Measurements from ENCODE around the gene ZBED5. TPM values are rescaled to one million over a fixed set of nuclear protein-coding genes. Genes with fewer than 3 reads are reported as not detected.

The ZBED5 gene
- polyA plus RNA-seq, 1 donor (not counting 4 experiments of a cell fraction or from before 2014, with no cell fraction given) = 75.1 TPM

DNA sequence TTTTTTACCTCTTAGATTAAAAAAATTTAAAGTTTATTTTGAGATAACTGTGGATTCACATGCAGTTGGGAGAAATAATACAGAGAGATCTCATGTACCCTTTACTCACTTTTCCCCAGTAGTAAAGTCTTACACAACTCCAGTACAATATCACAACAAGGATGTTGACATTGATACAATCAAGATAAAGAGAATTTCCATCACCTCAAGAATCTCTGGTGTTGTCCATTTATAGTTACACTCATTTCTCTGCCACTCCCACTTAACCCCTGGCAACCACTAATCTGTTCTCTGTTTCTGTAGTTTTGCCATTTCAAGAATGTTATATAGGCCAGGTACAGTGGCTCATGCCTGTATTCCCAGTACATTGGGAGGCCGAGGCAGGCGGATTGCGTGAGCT is 10.5 kb upstream of the ZBED5 start:
- no peaks in the 10 kb centered on the region for H3K36me3 ChIP-seq (ENCODE audit: control insufficient read depth in 2 of 2, extremely low read depth in 1 of 2, insufficient read depth in 2 of 2, low read length in 2 of 2)
- H4K20me1 ChIP-seq (ENCODE audit: control insufficient read depth, extremely low read depth, insufficient read depth, low read length) = no peaks in the 10 kb centered on the region
- H3K79me2 ChIP-seq (ENCODE audit: control insufficient read depth, insufficient read depth, low read length) = no peaks in the 10 kb centered on the region
- no peak overlapping the region for H3K4me2 ChIP-seq (ENCODE audit: control insufficient read depth, extremely low read depth, insufficient read depth, low read depth, low read length)
- FAIRE-seq (no peak), DNase-seq (ENCODE audit: low read depth, low spot score) (no peak)
- no peaks in the 10 kb centered on the region for H3K9me1 ChIP-seq (ENCODE audit: control insufficient read depth, extremely low read depth, insufficient read depth, low read length)
- no peaks in the 10 kb centered on the region for H3K9me3 ChIP-seq (ENCODE audit: control insufficient read depth, low read depth, low read length)
- H3K27ac ChIP-seq (ENCODE audit: control insufficient read depth, insufficient read depth, low read length) = no peak overlapping the region
- TF ChIP-seq, protein P1, sequence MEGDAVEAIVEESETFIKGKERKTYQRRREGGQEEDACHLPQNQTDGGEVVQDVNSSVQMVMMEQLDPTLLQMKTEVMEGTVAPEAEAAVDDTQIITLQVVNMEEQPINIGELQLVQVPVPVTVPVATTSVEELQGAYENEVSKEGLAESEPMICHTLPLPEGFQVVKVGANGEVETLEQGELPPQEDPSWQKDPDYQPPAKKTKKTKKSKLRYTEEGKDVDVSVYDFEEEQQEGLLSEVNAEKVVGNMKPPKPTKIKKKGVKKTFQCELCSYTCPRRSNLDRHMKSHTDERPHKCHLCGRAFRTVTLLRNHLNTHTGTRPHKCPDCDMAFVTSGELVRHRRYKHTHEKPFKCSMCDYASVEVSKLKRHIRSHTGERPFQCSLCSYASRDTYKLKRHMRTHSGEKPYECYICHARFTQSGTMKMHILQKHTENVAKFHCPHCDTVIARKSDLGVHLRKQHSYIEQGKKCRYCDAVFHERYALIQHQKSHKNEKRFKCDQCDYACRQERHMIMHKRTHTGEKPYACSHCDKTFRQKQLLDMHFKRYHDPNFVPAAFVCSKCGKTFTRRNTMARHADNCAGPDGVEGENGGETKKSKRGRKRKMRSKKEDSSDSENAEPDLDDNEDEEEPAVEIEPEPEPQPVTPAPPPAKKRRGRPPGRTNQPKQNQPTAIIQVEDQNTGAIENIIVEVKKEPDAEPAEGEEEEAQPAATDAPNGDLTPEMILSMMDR (optimal IDR thresholded peaks at IDR 0.05 in 1 of 3, IDR thresholded peaks at IDR 0.05 in 1 of 3, conservative IDR thresholded peaks at IDR 0.05 in 1 of 3; ENCODE audit: extremely low read depth in 1 of 3, insufficient read depth in 2 of 3, low read length in 3 of 3) = no peak
- no peak for TF ChIP-seq EZH2 (IDR thresholded peaks at IDR 0.05; ENCODE audit: low read length)
- no peak overlapping the region for H3K9ac ChIP-seq (ENCODE audit: control insufficient read depth, extremely low read depth, insufficient read depth, low read length)
- no peak overlapping the region for H2AFZ ChIP-seq (ENCODE audit: control insufficient read depth, low read length)
- peaks cover 13% of the 10 kb centered on the region for H3K4me1 ChIP-seq (ENCODE audit: control insufficient read depth, extremely low read depth, insufficient read depth, low read length)
- H3K27me3 ChIP-seq (ENCODE audit: control insufficient read depth, extremely low read depth, insufficient read depth, low read length) = no peaks in the 10 kb centered on the region
- no peak overlapping the region for H3K4me3 ChIP-seq (ENCODE audit: control insufficient read depth in 2 of 3, extremely low read depth in 1 of 3, insufficient read depth in 2 of 3, low read depth in 1 of 3, low read length in 3 of 3)
- dilution Hi-C loops (cut with MboI; ENCODE audit: extremely low pct_ligation_motif_present, low sequenced_read_pairs) = no loop called here

DNA sequence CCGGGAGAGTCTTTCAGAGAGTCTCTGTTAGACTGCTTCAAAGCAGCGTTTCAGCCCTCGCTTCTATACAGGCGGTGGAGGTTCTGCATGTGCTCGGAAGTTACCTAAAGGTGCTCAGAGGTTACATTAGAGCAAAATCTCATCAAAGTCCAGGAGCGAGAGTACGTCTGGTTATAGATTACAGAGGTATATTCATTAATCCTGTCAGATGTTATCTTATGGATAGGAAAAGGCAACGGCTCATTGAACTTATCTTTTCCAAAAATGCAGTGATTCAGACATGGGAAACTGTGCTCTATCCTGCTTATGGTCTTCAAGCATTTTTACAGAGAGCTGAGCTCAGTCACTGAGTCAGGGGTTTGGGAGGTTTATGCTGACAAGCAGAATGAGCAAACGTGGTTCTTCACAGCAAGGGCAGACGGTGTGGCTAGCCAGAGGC is 9.1 kb upstream of the ZBED5 start:
- FAIRE-seq = peak; percentile 64
- no peak overlapping the region for H3K9ac ChIP-seq (ENCODE audit: control insufficient read depth, extremely low read depth, insufficient read depth, low read length)
- no peak for DNase-seq (ENCODE audit: low read depth, low spot score)
- TF ChIP-seq EZH2 (IDR thresholded peaks at IDR 0.05; ENCODE audit: low read length) = no peak
- TF ChIP-seq, protein P1 (optimal IDR thresholded peaks at IDR 0.05 in 1 of 3, IDR thresholded peaks at IDR 0.05 in 1 of 3, conservative IDR thresholded peaks at IDR 0.05 in 1 of 3; ENCODE audit: extremely low read depth in 1 of 3, insufficient read depth in 2 of 3, low read length in 3 of 3) = no peak
- no peaks in the 10 kb centered on the region for H3K9me3 ChIP-seq (ENCODE audit: control insufficient read depth, low read depth, low read length)
- peak overlapping the region; percentile 58 for H2AFZ ChIP-seq (ENCODE audit: control insufficient read depth, low read length)
- H3K27ac ChIP-seq (ENCODE audit: control insufficient read depth, insufficient read depth, low read length) = peak overlapping the region; percentile 1
- H3K4me3 ChIP-seq (ENCODE audit: control insufficient read depth in 2 of 3, extremely low read depth in 1 of 3, insufficient read depth in 2 of 3, low read depth in 1 of 3, low read length in 3 of 3) = no peak overlapping the region
- dilution Hi-C loops (cut with MboI; ENCODE audit: extremely low pct_ligation_motif_present, low sequenced_read_pairs) = no loop called here
- no peaks in the 10 kb centered on the region for H3K36me3 ChIP-seq (ENCODE audit: control insufficient read depth in 2 of 2, extremely low read depth in 1 of 2, insufficient read depth in 2 of 2, low read length in 2 of 2)
- no peaks in the 10 kb centered on the region for H3K27me3 ChIP-seq (ENCODE audit: control insufficient read depth, extremely low read depth, insufficient read depth, low read length)
- no peaks in the 10 kb centered on the region for H3K9me1 ChIP-seq (ENCODE audit: control insufficient read depth, extremely low read depth, insufficient read depth, low read length)
- H3K79me2 ChIP-seq (ENCODE audit: control insufficient read depth, insufficient read depth, low read length) = no peaks in the 10 kb centered on the region
- H3K4me1 ChIP-seq (ENCODE audit: control insufficient read depth, extremely low read depth, insufficient read depth, low read length) = peaks cover 13% of the 10 kb centered on the region
- peak overlapping the region; percentile 17 for H3K4me2 ChIP-seq (ENCODE audit: control insufficient read depth, extremely low read depth, insufficient read depth, low read depth, low read length)
- H4K20me1 ChIP-seq (ENCODE audit: control insufficient read depth, extremely low read depth, insufficient read depth, low read length) = no peaks in the 10 kb centered on the region

Data from keratinocyte (primary cell).